Measurements from ENCODE around the gene TRPM2.

GRCh38 chr21:44478124-44478800, 124.8 kb downstream of the TRPM2 start:
- TF ChIP-seq POLR2AphosphoS5 (IDR thresholded peaks at IDR 0.05; ENCODE audit: low read depth, low read length): no peak
- no peak for TF ChIP-seq POLR2A (IDR thresholded peaks at IDR 0.05; ENCODE audit: low read depth, low read length)
- TF ChIP-seq SPI1 (IDR thresholded peaks at IDR 0.05; ENCODE audit: low read depth, low read length): no peak
- TF ChIP-seq TAF1 (IDR thresholded peaks at IDR 0.05; ENCODE audit: low read depth, low read length): no peak
- TF ChIP-seq PAX5 (IDR thresholded peaks at IDR 0.05; ENCODE audit: insufficient read depth, low read length, severe bottlenecking): no peak
